ENCODE results near the gene PPP4R4. TPM values are rescaled to one million over a fixed set of nuclear protein-coding genes. Genes with fewer than 3 reads are reported as not detected.
"Not testable (repeated sequence)": the region's sequence is repeated elsewhere in the genome, so short reads cannot be mapped to it uniquely, and the experiment has no call there.

PPP4R4 gene
- total RNA-seq, 2 donors from 2014 or later = 2.6 to 6.7 TPM

DNA sequence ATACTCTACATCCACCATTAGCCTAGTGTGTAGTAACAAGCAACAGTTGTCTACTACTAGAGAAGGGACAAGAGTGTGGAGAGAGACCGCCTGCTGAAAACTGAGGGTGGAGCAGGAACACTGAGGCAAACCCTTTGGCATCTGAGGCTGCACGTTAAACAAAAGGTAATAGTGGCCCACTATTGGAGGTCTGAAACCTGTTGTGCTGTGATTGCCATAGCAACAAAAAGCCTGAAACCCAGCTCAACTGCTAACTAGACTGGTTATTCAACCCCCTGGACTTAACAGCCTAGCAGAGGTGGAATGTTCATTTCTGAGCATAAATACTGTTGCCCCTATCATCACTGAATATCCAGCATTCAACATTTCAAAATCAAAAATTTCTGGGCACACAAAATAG is 43.0 kb downstream of the PPP4R4 start:
- peaks cover 5% of the 10 kb centered on the region for H3K27me3 Mint-ChIP-seq
- H3K36me3 Mint-ChIP-seq (ENCODE audit: low read depth) = no peaks in the 10 kb centered on the region
- H3K9me3 ChIP-seq (ENCODE audit: control insufficient read depth, low read length, poor library complexity, severe bottlenecking) = no peaks in the 10 kb centered on the region
- no peaks in the 10 kb centered on the region for H3K4me1 Mint-ChIP-seq
- H3K4me3 Mint-ChIP-seq = no peak overlapping the region
- no peak overlapping the region for H3K27ac Mint-ChIP-seq
- ATAC-seq = no peak
- no peak for DNase-seq

GRCh38 chr14:94218198-94218886 is 44.2 kb downstream of the PPP4R4 start:
- not testable (repeated sequence) for DNase-seq; H3K9me3 ChIP-seq (ENCODE audit: control insufficient read depth, low read length, poor library complexity, severe bottlenecking); H3K36me3 Mint-ChIP-seq (ENCODE audit: low read depth); H3K27ac Mint-ChIP-seq; H3K4me1 Mint-ChIP-seq; H3K27me3 Mint-ChIP-seq
- peak; percentile 35 for ATAC-seq
- H3K4me3 Mint-ChIP-seq = peak overlapping the region; percentile 2

DNA sequence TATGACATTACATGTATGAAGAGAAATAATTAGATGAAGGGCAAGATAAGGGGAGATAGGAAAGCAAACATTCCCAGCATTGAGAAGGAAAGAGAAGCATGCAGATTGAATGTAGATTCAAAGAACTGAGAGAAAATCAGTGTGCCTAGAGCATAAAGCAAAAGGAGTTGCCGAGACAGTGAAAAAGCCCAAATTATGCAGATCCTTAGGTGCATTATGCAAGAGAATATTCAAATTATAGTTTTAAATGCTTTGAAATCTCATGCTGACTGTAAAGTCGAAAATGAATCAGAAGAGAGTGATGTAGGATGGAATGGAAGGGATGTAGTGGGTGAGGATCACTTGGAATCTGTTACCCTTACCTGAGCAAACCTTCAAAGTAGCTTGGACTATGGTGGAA is 49.9 kb downstream of the PPP4R4 start:
- H3K36me3 Mint-ChIP-seq (ENCODE audit: low read depth) = peaks cover 1% of the 10 kb centered on the region
- no peak overlapping the region for H3K27ac Mint-ChIP-seq
- DNase-seq (no peak), ATAC-seq (no peak)
- H3K4me3 Mint-ChIP-seq = no peak overlapping the region
- peaks cover 3% of the 10 kb centered on the region for H3K4me1 Mint-ChIP-seq
- no peaks in the 10 kb centered on the region for H3K9me3 ChIP-seq (ENCODE audit: control insufficient read depth, low read length, poor library complexity, severe bottlenecking)
- H3K27me3 Mint-ChIP-seq = no peaks in the 10 kb centered on the region

DNA sequence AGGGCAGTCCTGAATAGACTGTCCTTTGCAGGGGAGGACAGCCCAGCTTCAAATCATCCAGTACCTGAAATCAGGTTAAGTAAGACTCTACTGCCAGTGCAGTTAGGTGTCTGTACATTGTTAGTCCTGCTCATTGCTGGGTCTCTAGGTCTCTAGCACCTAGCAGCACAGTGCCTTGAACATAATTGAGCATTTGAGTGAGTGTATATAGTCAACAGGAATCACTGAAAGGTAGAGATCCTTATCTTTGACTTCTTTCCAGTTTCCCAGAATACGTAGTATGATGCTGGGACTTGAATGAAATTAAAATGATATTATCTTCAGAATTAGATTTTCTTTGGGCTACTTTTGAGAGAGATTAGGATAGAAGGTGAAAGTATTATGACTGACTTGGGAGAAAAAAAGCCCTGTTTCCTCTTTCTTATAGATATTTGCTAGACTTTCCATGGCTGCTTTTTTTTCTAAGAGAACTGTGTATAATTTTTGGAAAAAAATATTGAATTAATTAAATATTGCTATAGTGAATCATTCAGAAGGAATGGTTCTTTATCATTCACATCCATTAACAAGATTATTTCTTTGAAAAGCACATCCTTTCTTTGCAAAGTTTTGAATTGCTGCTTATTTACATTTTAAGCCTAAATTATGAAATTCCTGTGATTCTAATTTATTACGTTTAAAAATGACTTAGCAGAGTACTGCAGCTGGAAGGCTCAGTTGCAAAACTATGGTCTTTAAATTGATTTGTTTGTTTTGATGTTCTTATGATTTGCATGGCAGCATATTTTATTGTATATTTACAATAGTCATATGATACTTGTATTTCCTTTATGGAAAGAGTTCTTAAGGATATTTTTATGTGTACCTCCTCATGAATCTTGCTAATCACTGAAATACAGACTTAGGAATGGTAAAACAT is 51.6 kb downstream of the PPP4R4 start:
- peaks cover 3% of the 10 kb centered on the region for H3K4me1 Mint-ChIP-seq
- H3K27me3 Mint-ChIP-seq = no peaks in the 10 kb centered on the region
- DNase-seq (no peak), ATAC-seq (no peak)
- H3K27ac Mint-ChIP-seq = no peak overlapping the region
- H3K4me3 Mint-ChIP-seq = no peak overlapping the region
- H3K9me3 ChIP-seq (ENCODE audit: control insufficient read depth, low read length, poor library complexity, severe bottlenecking) = no peaks in the 10 kb centered on the region
- peaks cover 4% of the 10 kb centered on the region for H3K36me3 Mint-ChIP-seq (ENCODE audit: low read depth)

GRCh38 chr14:94227029-94227428 is 52.9 kb downstream of the PPP4R4 start:
- peaks cover 4% of the 10 kb centered on the region for H3K36me3 Mint-ChIP-seq (ENCODE audit: low read depth)
- peaks cover 3% of the 10 kb centered on the region for H3K4me1 Mint-ChIP-seq
- no peak overlapping the region for H3K4me3 Mint-ChIP-seq
- H3K27ac Mint-ChIP-seq = no peak overlapping the region
- no peaks in the 10 kb centered on the region for H3K27me3 Mint-ChIP-seq
- ATAC-seq (no peak), DNase-seq (no peak)
- no peaks in the 10 kb centered on the region for H3K9me3 ChIP-seq (ENCODE audit: control insufficient read depth, low read length, poor library complexity, severe bottlenecking)

- ATAC-seq = no peak
- DNase-seq = no peak
- Mint-ChIP-seq H3K4me1 (no peaks in the 10 kb centered on the region), H3K27ac (no peak overlapping the region), H3K4me3 (no peak overlapping the region), H3K36me3 (ENCODE audit: low read depth) (no peaks in the 10 kb centered on the region), H3K27me3 (no peaks in the 10 kb centered on the region)
- no peaks in the 10 kb centered on the region for H3K9me3 ChIP-seq (ENCODE audit: control insufficient read depth, low read length, poor library complexity, severe bottlenecking)
These were observed 62.9 kb downstream of the PPP4R4 start for GRCh38 chr14:94237046-94237445.

- H3K4me1 Mint-ChIP-seq = no peaks in the 10 kb centered on the region
- H3K27ac Mint-ChIP-seq = no peak overlapping the region
- no peak overlapping the region for H3K4me3 Mint-ChIP-seq
- peaks cover 2% of the 10 kb centered on the region for H3K36me3 Mint-ChIP-seq (ENCODE audit: low read depth)
- no peaks in the 10 kb centered on the region for H3K9me3 ChIP-seq (ENCODE audit: control insufficient read depth, low read length, poor library complexity, severe bottlenecking)
- H3K27me3 Mint-ChIP-seq = no peaks in the 10 kb centered on the region
- no peak for ATAC-seq
- DNase-seq = no peak
These were observed 63.9 kb downstream of the PPP4R4 start for GRCh38 chr14:94237983-94238382.

DNA sequence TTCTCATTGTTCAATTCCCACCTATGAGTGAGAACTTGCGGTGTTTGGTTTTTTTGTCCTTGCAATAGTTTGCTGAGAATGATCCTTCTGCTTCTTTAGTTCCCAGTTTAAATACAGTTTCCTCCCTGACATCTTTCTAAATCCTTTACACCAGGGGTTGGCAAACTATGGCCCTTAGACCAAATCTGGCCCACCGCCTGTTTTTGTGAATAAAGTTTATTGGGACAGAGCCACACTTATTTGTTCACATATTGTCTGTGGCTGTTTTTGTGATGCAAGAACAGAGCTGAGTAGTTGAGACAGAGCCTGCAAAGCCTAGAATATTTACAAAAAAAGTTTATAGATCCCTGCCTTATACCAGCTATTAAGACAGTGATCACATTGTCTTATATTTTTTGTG is 65.3 kb downstream of the PPP4R4 start:
- no peaks in the 10 kb centered on the region for H3K9me3 ChIP-seq (ENCODE audit: control insufficient read depth, low read length, poor library complexity, severe bottlenecking)
- H3K4me1 Mint-ChIP-seq = no peaks in the 10 kb centered on the region
- no peak for DNase-seq
- H3K27me3 Mint-ChIP-seq = no peaks in the 10 kb centered on the region
- peaks cover 2% of the 10 kb centered on the region for H3K36me3 Mint-ChIP-seq (ENCODE audit: low read depth)
- H3K27ac Mint-ChIP-seq = peak overlapping the region; percentile 14
- no peak for ATAC-seq
- no peak overlapping the region for H3K4me3 Mint-ChIP-seq

GRCh38 chr14:94244182-94244581 is 70.1 kb downstream of the PPP4R4 start:
- H3K9me3 ChIP-seq (ENCODE audit: control insufficient read depth, low read length, poor library complexity, severe bottlenecking) = no peaks in the 10 kb centered on the region
- H3K27ac Mint-ChIP-seq = no peak overlapping the region
- DNase-seq (no peak), ATAC-seq (no peak)
- H3K4me1 Mint-ChIP-seq = no peaks in the 10 kb centered on the region
- no peak overlapping the region for H3K4me3 Mint-ChIP-seq
- H3K36me3 Mint-ChIP-seq (ENCODE audit: low read depth) = peaks cover 5% of the 10 kb centered on the region
- H3K27me3 Mint-ChIP-seq = no peaks in the 10 kb centered on the region

DNA sequence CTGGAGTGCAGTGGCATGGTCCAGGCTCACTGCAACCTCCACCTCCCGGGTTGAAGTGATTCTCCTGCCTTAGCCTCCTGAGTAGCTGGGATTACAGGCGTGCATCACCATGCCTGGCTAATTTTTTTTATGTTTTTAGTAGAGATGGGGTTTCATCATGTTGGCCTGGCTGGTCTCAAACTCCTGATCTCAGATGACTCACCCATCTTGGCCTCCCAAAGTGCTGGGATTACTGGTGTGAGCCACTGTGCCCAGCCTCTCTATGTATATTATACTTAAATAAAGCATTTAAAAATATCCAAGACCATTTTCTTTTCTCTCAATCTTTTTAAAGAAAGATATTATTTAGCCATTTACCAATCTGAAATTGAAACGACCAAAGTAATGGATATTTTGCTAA is 90.1 kb downstream of the PPP4R4 start:
- not testable (repeated sequence) for DNase-seq; H3K4me3 Mint-ChIP-seq; H3K27me3 Mint-ChIP-seq; H3K27ac Mint-ChIP-seq; H3K9me3 ChIP-seq (ENCODE audit: control insufficient read depth, low read length, poor library complexity, severe bottlenecking); H3K36me3 Mint-ChIP-seq (ENCODE audit: low read depth); ATAC-seq; H3K4me1 Mint-ChIP-seq

DNA sequence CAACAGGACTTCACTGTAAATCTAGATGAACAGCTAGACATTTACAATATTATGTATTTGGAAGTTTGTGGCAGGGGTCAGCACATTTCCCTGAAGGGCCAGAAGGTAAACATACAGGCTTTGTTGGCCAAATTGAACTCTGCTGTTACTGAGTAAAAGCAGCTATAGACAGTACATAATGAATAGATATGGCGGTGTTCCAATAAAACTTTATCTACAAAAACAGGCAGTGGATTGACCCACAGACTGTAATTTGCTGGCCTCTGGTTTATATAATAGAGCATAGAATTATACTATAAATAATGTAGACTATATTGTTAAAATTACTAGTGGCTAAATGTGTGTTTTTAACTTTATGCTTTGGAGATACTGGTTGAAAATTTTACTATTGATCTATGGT is 93.2 kb downstream of the PPP4R4 start:
- Mint-ChIP-seq H3K27ac (no peak overlapping the region), H3K27me3 (peaks cover 5% of the 10 kb centered on the region), H3K4me3 (no peak overlapping the region), H3K36me3 (ENCODE audit: low read depth) (peaks cover 3% of the 10 kb centered on the region), H3K4me1 (no peaks in the 10 kb centered on the region)
- ATAC-seq (no peak), DNase-seq (no peak)
- no peaks in the 10 kb centered on the region for H3K9me3 ChIP-seq (ENCODE audit: control insufficient read depth, low read length, poor library complexity, severe bottlenecking)

DNA sequence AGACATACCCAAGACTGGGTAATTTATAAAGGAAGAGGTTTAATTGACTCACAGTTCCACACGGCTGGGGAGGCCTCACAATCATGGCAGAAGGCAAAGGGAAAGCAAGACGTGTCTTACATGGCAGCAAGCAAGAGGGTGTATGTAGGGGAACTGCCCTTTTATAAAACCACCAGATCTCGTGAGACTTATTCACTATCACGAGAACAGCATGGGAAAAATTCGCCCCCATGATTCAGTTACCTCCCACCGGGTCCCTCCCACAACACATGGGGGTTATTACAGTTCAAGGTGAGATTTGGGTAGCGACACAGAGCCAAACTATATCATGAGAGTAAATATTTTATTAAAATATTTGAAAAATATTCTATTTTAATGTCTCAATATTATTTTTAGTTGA is 94.5 kb downstream of the PPP4R4 start:
- not testable (repeated sequence) for H3K27me3 Mint-ChIP-seq; H3K36me3 Mint-ChIP-seq (ENCODE audit: low read depth); H3K27ac Mint-ChIP-seq; H3K9me3 ChIP-seq (ENCODE audit: control insufficient read depth, low read length, poor library complexity, severe bottlenecking); ATAC-seq; H3K4me1 Mint-ChIP-seq; DNase-seq
- peak overlapping the region; percentile 0 for H3K4me3 Mint-ChIP-seq

- Mint-ChIP-seq H3K27ac (no peak overlapping the region), H3K4me1 (no peaks in the 10 kb centered on the region), H3K27me3 (peaks cover 5% of the 10 kb centered on the region), H3K4me3 (no peak overlapping the region), H3K36me3 (ENCODE audit: low read depth) (peaks cover 3% of the 10 kb centered on the region)
- no peaks in the 10 kb centered on the region for H3K9me3 ChIP-seq (ENCODE audit: control insufficient read depth, low read length, poor library complexity, severe bottlenecking)
- ATAC-seq (no peak), DNase-seq (no peak)
These were observed 95.0 kb downstream of the PPP4R4 start for GRCh38 chr14:94269156-94269555.
